ENCODE measurements around the gene DOCK9.
"Not testable (repeated sequence)": the region's sequence is repeated elsewhere in the genome, so short reads cannot be mapped to it uniquely, and the experiment has no call there.

The DOCK9 gene

DNA sequence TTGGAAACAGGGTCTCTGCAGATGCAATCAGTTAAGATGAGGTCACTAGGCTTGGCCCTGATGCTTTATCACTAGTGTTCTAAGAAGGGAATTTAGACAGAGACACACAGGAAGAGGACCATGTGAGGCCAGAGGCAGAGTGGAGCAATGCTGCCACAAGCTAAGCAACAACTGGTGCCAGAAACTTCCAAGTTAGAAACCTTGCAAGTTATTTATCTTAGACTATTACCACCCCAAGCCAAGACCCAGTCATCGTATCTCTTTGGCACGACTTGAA lies 81.1 kb downstream of the DOCK9 start:
- H3K9ac ChIP-seq (ENCODE audit: low read length) = no peak overlapping the region
- no peak overlapping the region for H3K4me3 ChIP-seq (ENCODE audit: low read length)
- no peaks in the 10 kb centered on the region for H3K9me3 ChIP-seq (ENCODE audit: control insufficient read depth, low read length)
- H3K27me3 ChIP-seq (ENCODE audit: control insufficient read depth, insufficient read depth, low read length) = no peaks in the 10 kb centered on the region
- no peaks in the 10 kb centered on the region for H3K4me1 ChIP-seq (ENCODE audit: control insufficient read depth, insufficient read depth, low read length)
- H3K36me3 ChIP-seq (ENCODE audit: control insufficient read depth, insufficient read depth, low read length) = no peaks in the 10 kb centered on the region

DNA sequence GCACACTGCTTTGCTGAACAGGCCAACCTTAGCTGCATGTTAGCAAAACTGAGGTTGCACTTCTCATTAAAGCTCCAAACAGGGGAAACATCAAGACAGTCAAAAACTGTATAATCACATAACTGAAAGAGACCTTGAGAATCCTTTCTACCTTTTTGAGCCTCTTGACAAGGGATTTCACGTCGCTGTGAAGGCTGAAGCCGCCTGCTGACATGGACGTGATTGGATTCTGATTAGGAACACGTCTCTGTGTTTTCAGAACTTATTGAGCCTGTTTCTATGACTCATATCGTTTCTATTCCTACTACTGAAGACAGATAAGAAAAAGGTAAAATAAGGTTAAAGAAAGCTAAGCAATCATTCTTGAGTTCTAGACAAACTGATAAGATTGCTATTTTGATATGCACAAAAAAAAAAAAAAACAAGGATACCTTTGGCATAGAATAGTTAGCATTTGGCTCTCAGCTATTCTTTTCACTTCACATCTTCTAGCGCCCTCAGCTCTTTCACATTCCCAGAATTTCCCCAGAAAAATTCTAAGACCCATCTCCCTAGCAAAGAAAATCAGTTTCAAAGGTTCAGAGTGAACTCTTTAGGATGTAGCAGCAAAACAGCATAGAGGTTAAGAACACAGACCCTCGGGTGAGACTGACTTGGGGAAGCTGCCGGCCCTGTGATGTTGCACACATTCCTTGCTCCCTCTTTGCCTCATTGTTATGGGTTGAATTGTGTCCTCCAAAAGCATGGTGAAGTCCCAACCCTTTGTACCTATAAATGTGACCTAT lies 81.6 kb downstream of the DOCK9 start:
- H3K4me3 ChIP-seq (ENCODE audit: low read length) = no peak overlapping the region
- H3K36me3 ChIP-seq (ENCODE audit: control insufficient read depth, insufficient read depth, low read length) = no peaks in the 10 kb centered on the region
- H3K9ac ChIP-seq (ENCODE audit: low read length) = no peak overlapping the region
- no peaks in the 10 kb centered on the region for H3K4me1 ChIP-seq (ENCODE audit: control insufficient read depth, insufficient read depth, low read length)
- no peaks in the 10 kb centered on the region for H3K9me3 ChIP-seq (ENCODE audit: control insufficient read depth, low read length)
- no peaks in the 10 kb centered on the region for H3K27me3 ChIP-seq (ENCODE audit: control insufficient read depth, insufficient read depth, low read length)

- not testable (repeated sequence) for H3K36me3 ChIP-seq (ENCODE audit: control insufficient read depth, insufficient read depth, low read length); H3K9me3 ChIP-seq (ENCODE audit: control insufficient read depth, low read length); H3K4me1 ChIP-seq (ENCODE audit: control insufficient read depth, insufficient read depth, low read length); H3K9ac ChIP-seq (ENCODE audit: low read length); H3K4me3 ChIP-seq (ENCODE audit: low read length); H3K27me3 ChIP-seq (ENCODE audit: control insufficient read depth, insufficient read depth, low read length)
Measured at GRCh38 chr13:98894814-98895213, 83.0 kb downstream of the DOCK9 start.

- H3K4me1 ChIP-seq (ENCODE audit: control insufficient read depth, insufficient read depth, low read length) = no peaks in the 10 kb centered on the region
- no peaks in the 10 kb centered on the region for H3K27me3 ChIP-seq (ENCODE audit: control insufficient read depth, insufficient read depth, low read length)
- H3K4me3 ChIP-seq (ENCODE audit: low read length) = no peak overlapping the region
- H3K9ac ChIP-seq (ENCODE audit: low read length) = no peak overlapping the region
- no peaks in the 10 kb centered on the region for H3K9me3 ChIP-seq (ENCODE audit: control insufficient read depth, low read length)
- no peaks in the 10 kb centered on the region for H3K36me3 ChIP-seq (ENCODE audit: control insufficient read depth, insufficient read depth, low read length)
Measured at GRCh38 chr13:98893371-98893770, 84.5 kb downstream of the DOCK9 start.

DNA sequence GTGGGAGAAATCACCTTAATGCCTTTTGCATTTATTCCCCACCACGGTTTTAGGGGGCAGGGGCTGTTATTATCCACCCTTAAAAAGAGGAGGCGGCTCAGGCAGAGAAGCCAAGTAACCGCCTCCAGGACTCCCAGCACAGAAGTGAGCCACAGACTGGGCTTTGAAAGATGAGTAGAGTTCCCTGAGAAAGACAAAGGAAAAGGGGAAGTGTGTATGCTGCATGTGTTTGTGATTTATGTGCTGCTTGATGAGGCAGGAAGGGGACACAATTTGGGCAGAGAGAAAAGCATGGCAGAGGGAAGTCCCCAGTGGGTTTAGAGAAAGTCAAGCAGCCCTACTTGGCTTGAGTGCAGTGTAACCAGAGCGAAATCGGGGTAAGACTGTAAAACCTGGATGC lies 85.0 kb downstream of the DOCK9 start:
- H3K4me1 ChIP-seq (ENCODE audit: control insufficient read depth, insufficient read depth, low read length) = no peaks in the 10 kb centered on the region
- H3K27me3 ChIP-seq (ENCODE audit: control insufficient read depth, insufficient read depth, low read length) = no peaks in the 10 kb centered on the region

DNA sequence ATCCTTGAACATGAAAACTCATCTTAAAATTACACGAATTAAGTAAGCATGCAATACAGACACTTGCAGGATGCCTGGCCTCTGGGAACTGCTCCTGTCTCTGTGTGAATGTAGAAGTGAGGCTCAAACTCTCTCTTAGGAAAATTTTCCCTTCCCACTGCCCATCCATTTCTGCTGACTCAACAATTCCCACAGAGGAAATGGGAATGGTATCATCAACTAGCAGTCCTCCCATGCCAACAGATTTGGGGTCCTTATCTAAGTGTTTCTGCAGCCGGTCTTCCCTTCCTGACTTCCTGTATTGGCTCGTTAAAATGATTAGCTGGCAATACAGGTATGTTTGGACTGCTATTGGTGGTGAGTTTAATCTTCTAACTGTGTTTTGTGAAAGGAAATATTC lies 85.8 kb downstream of the DOCK9 start:
- no peak overlapping the region for H3K9ac ChIP-seq (ENCODE audit: low read length)
- H3K36me3 ChIP-seq (ENCODE audit: control insufficient read depth, insufficient read depth, low read length) = no peaks in the 10 kb centered on the region
- no peaks in the 10 kb centered on the region for H3K4me1 ChIP-seq (ENCODE audit: control insufficient read depth, insufficient read depth, low read length)
- no peaks in the 10 kb centered on the region for H3K27me3 ChIP-seq (ENCODE audit: control insufficient read depth, insufficient read depth, low read length)
- H3K9me3 ChIP-seq (ENCODE audit: control insufficient read depth, low read length) = no peaks in the 10 kb centered on the region
- no peak overlapping the region for H3K4me3 ChIP-seq (ENCODE audit: low read length)

More for the DNA sequence above, 85.0 kb downstream of the DOCK9 start:
- H3K9me3 ChIP-seq (ENCODE audit: control insufficient read depth, low read length) = no peaks in the 10 kb centered on the region
- H3K36me3 ChIP-seq (ENCODE audit: control insufficient read depth, insufficient read depth, low read length) = no peaks in the 10 kb centered on the region
- H3K4me3 ChIP-seq (ENCODE audit: low read length) = no peak overlapping the region
- no peak overlapping the region for H3K9ac ChIP-seq (ENCODE audit: low read length)

DNA sequence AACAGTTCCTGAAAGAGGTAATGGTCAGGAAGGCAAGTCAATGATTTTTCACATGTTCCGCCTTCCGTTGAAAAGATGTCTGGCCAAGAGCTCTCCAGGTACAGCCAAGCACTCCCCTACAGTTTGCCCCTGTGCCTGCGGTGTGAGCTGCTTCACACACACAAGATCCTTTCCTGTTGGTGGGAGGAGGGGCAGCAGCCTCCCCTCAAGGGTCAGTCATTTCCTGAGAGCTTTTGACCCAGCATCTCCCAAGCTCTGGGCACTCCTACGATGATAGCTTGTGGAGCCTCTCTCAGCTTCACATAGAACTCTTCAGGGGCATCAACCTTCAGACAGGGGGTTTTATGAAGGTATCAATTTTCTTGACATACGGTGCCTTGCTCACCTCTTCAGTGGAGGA lies 86.9 kb downstream of the DOCK9 start:
- no peaks in the 10 kb centered on the region for H3K27me3 ChIP-seq (ENCODE audit: control insufficient read depth, insufficient read depth, low read length)
- H3K4me3 ChIP-seq (ENCODE audit: low read length) = no peak overlapping the region
- no peaks in the 10 kb centered on the region for H3K9me3 ChIP-seq (ENCODE audit: control insufficient read depth, low read length)
- no peaks in the 10 kb centered on the region for H3K36me3 ChIP-seq (ENCODE audit: control insufficient read depth, insufficient read depth, low read length)
- no peak overlapping the region for H3K9ac ChIP-seq (ENCODE audit: low read length)
- H3K4me1 ChIP-seq (ENCODE audit: control insufficient read depth, insufficient read depth, low read length) = no peaks in the 10 kb centered on the region

DNA sequence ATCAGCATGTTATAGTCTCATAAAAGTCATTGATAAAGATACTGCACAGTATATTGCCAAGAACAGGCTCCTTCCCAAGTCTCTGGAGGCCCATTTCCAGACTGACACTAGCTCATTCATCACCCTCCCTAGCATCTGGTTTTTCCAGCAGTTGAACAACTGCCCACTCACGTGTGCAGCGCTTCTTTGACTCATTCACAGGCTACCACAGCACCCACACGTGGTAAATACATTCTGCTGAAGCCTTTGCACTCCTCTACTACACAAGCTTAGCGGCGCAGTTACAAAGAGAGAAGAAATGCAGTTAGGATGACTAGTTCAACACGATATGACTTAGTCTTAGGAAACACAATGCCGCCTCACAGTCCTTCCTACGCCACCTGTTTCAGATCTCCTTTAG lies 87.7 kb downstream of the DOCK9 start:
- H3K9ac ChIP-seq (ENCODE audit: low read length) = no peak overlapping the region
- H3K36me3 ChIP-seq (ENCODE audit: control insufficient read depth, insufficient read depth, low read length) = no peaks in the 10 kb centered on the region
- no peaks in the 10 kb centered on the region for H3K9me3 ChIP-seq (ENCODE audit: control insufficient read depth, low read length)
- H3K4me1 ChIP-seq (ENCODE audit: control insufficient read depth, insufficient read depth, low read length) = no peaks in the 10 kb centered on the region
- H3K27me3 ChIP-seq (ENCODE audit: control insufficient read depth, insufficient read depth, low read length) = no peaks in the 10 kb centered on the region
- no peak overlapping the region for H3K4me3 ChIP-seq (ENCODE audit: low read length)

- H3K4me1 ChIP-seq (ENCODE audit: control insufficient read depth, insufficient read depth, low read length) = no peaks in the 10 kb centered on the region
- H3K4me3 ChIP-seq (ENCODE audit: low read length) = no peak overlapping the region
- H3K9ac ChIP-seq (ENCODE audit: low read length) = no peak overlapping the region
- H3K9me3 ChIP-seq (ENCODE audit: control insufficient read depth, low read length) = no peaks in the 10 kb centered on the region
- no peaks in the 10 kb centered on the region for H3K27me3 ChIP-seq (ENCODE audit: control insufficient read depth, insufficient read depth, low read length)
- H3K36me3 ChIP-seq (ENCODE audit: control insufficient read depth, insufficient read depth, low read length) = no peaks in the 10 kb centered on the region
Measured at GRCh38 chr13:98889419-98890085, 88.3 kb downstream of the DOCK9 start.

- Histone ChIP-seq H3K36me3 (ENCODE audit: control insufficient read depth, insufficient read depth, low read length) (no peaks in the 10 kb centered on the region), H3K9me3 (ENCODE audit: control insufficient read depth, low read length) (no peaks in the 10 kb centered on the region), H3K27me3 (ENCODE audit: control insufficient read depth, insufficient read depth, low read length) (no peaks in the 10 kb centered on the region), H3K9ac (ENCODE audit: low read length) (no peak overlapping the region), H3K4me1 (ENCODE audit: control insufficient read depth, insufficient read depth, low read length) (no peaks in the 10 kb centered on the region), H3K4me3 (ENCODE audit: low read length) (no peak overlapping the region)
Measured at GRCh38 chr13:98888890-98889279, 89.0 kb downstream of the DOCK9 start.

DNA sequence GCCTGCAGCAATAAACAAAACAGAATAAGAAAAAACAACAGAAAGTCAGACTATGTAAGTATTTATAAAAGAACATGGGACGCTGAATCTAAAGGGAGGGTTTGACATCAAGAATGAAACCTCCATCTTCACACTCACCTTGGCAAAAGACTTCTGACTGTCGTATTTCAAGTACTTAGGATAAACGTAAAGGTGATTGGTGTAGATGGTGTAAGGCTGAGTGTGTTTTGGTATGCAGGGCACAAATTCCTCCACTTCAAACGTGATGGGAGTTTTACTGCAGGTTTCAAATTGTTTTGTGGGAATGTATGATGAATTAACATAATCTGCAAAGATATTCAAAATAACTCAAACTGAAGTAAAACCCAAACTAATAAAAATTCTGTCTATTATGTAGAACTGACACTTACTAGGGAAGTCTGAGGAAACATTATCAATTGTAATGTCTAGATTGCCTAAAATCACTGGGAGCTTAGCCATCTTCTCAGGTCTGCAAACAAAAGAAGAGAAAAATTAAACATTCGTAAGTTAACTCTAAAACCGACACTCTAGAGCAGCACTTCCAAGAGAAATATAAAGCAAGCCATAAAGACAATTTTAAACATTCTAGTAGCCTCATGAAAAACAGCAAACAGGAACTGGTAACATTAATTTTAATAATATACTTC lies 89.5 kb downstream of the DOCK9 start:
- Histone ChIP-seq H3K4me1 (ENCODE audit: control insufficient read depth, insufficient read depth, low read length) (no peaks in the 10 kb centered on the region), H3K27me3 (ENCODE audit: control insufficient read depth, insufficient read depth, low read length) (no peaks in the 10 kb centered on the region), H3K4me3 (ENCODE audit: low read length) (no peak overlapping the region), H3K9ac (ENCODE audit: low read length) (no peak overlapping the region), H3K9me3 (ENCODE audit: control insufficient read depth, low read length) (no peaks in the 10 kb centered on the region), H3K36me3 (ENCODE audit: control insufficient read depth, insufficient read depth, low read length) (no peaks in the 10 kb centered on the region)

GRCh38 chr13:98886587-98887230 lies 91.2 kb downstream of the DOCK9 start:
- Histone ChIP-seq H3K9me3 (ENCODE audit: control insufficient read depth, low read length) (no peaks in the 10 kb centered on the region), H3K36me3 (ENCODE audit: control insufficient read depth, insufficient read depth, low read length) (no peaks in the 10 kb centered on the region), H3K27me3 (ENCODE audit: control insufficient read depth, insufficient read depth, low read length) (no peaks in the 10 kb centered on the region), H3K9ac (ENCODE audit: low read length) (no peak overlapping the region), H3K4me3 (ENCODE audit: low read length) (no peak overlapping the region), H3K4me1 (ENCODE audit: control insufficient read depth, insufficient read depth, low read length) (no peaks in the 10 kb centered on the region)
